ENCODE results near the gene CDS1. TPM values are rescaled to one million over a fixed set of nuclear protein-coding genes. Genes with fewer than 3 reads are reported as not detected.
"Not testable (repeated sequence)": the region's sequence is repeated elsewhere in the genome, so short reads cannot be mapped to it uniquely, and the experiment has no call there.

Gene CDS1
- total RNA-seq, 1 donor from 2014 or later = 18.8 TPM

GRCh38 chr4:84677093-84677492 lies 94.2 kb downstream of the CDS1 start:
- peaks cover 7% of the 10 kb centered on the region for H3K36me3 ChIP-seq (ENCODE audit: control insufficient read depth, insufficient read depth, low read length)

DNA sequence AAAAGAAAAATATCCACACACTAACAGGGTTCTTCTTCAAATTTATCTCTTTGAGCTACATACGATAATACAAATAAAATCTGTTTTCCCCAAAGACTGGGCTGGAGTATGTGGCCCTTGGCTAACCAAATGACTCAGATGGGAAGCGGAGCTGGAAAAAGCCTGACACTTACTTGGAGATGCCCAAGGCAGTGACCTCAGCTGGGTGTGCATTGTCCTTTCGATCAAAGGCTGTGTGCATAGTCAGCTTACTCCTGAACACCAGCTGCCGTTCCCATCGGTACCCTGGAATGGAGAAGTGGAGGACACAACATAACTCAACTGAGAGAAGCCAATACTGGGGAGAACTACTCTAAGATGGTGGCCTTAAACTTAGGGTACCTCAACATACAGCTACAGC lies 95.1 kb downstream of the CDS1 start:
- Histone ChIP-seq H3K27me3 (ENCODE audit: control insufficient read depth, insufficient read depth, low read length) (no peaks in the 10 kb centered on the region), H3K4me3 (ENCODE audit: low read depth, low read length) (no peak overlapping the region), H3K36me3 (ENCODE audit: control insufficient read depth, insufficient read depth, low read length) (peaks cover 7% of the 10 kb centered on the region)
- DNase-seq (ENCODE audit: low read depth) = no peak
- TF ChIP-seq, protein P1, sequence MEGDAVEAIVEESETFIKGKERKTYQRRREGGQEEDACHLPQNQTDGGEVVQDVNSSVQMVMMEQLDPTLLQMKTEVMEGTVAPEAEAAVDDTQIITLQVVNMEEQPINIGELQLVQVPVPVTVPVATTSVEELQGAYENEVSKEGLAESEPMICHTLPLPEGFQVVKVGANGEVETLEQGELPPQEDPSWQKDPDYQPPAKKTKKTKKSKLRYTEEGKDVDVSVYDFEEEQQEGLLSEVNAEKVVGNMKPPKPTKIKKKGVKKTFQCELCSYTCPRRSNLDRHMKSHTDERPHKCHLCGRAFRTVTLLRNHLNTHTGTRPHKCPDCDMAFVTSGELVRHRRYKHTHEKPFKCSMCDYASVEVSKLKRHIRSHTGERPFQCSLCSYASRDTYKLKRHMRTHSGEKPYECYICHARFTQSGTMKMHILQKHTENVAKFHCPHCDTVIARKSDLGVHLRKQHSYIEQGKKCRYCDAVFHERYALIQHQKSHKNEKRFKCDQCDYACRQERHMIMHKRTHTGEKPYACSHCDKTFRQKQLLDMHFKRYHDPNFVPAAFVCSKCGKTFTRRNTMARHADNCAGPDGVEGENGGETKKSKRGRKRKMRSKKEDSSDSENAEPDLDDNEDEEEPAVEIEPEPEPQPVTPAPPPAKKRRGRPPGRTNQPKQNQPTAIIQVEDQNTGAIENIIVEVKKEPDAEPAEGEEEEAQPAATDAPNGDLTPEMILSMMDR (IDR thresholded peaks at IDR 0.05; ENCODE audit: insufficient read depth, low read length, poor library complexity, severe bottlenecking) = no peak

More at GRCh38 chr4:84677093-84677492, 94.2 kb downstream of the CDS1 start:
- no peaks in the 10 kb centered on the region for H3K27me3 ChIP-seq (ENCODE audit: control insufficient read depth, insufficient read depth, low read length)
- TF ChIP-seq, protein P1 (IDR thresholded peaks at IDR 0.05; ENCODE audit: insufficient read depth, low read length, poor library complexity, severe bottlenecking) = no peak
- DNase-seq (ENCODE audit: low read depth) = no peak
- H3K4me3 ChIP-seq (ENCODE audit: low read depth, low read length) = no peak overlapping the region

- H3K36me3 ChIP-seq (ENCODE audit: control insufficient read depth, insufficient read depth, low read length) = peaks cover 7% of the 10 kb centered on the region
- TF ChIP-seq, protein P1 (IDR thresholded peaks at IDR 0.05; ENCODE audit: insufficient read depth, low read length, poor library complexity, severe bottlenecking) = no peak
- no peak for DNase-seq (ENCODE audit: low read depth)
- H3K4me3 ChIP-seq (ENCODE audit: low read depth, low read length) = no peak overlapping the region
- H3K27me3 ChIP-seq (ENCODE audit: control insufficient read depth, insufficient read depth, low read length) = no peaks in the 10 kb centered on the region
Measured at GRCh38 chr4:84678976-84679744, 96.2 kb downstream of the CDS1 start.

- TF ChIP-seq, protein P1 (IDR thresholded peaks at IDR 0.05; ENCODE audit: insufficient read depth, low read length, poor library complexity, severe bottlenecking) = no peak
- no peaks in the 10 kb centered on the region for H3K27me3 ChIP-seq (ENCODE audit: control insufficient read depth, insufficient read depth, low read length)
- H3K4me3 ChIP-seq (ENCODE audit: low read depth, low read length) = no peak overlapping the region
- DNase-seq (ENCODE audit: low read depth) = no peak
- H3K36me3 ChIP-seq (ENCODE audit: control insufficient read depth, insufficient read depth, low read length) = peaks cover 7% of the 10 kb centered on the region
Measured at GRCh38 chr4:84680956-84681355, 98.0 kb downstream of the CDS1 start.

DNA sequence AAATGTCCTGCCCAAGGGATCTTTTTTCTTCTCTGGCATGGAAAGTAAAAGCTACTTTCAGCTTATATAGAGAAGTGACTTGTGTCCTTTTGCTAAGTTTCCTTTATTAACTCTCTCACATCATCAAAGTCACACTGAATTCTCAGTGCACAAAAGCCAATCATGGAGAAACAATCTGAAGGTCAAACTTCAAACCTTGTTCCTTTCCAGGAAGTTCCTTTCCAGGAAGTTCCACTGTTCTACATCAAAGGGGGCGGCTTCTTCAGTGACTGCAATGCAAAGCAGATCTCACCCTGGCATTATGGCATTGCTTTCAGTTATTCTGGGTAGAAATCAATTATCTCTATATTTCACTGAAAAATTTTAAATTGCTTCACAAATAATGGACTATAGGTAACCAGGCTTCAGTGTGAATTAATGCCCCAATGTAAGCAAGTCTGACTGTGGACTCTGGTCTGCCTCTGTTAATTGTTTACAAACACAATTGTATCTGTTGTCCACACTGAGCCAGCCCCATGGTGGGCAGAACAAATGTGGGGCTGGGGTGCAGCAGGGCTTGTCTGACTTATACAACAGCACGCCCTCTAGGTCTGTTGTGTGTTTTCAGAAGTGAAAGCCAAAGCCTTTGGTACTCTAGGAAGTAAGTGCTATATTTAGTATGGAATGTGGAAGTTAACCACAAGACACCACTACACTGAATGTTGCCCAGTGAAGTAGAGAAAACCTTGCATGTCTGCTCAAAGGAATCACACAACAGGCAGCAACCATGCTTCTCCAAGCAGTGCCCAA lies 98.8 kb downstream of the CDS1 start:
- no peaks in the 10 kb centered on the region for H3K27me3 ChIP-seq (ENCODE audit: control insufficient read depth, insufficient read depth, low read length)
- TF ChIP-seq, protein P1 (IDR thresholded peaks at IDR 0.05; ENCODE audit: insufficient read depth, low read length, poor library complexity, severe bottlenecking) = peak; percentile 25
- DNase-seq (ENCODE audit: low read depth) = peak; percentile 76
- H3K36me3 ChIP-seq (ENCODE audit: control insufficient read depth, insufficient read depth, low read length) = peaks cover 7% of the 10 kb centered on the region
- H3K4me3 ChIP-seq (ENCODE audit: low read depth, low read length) = no peak overlapping the region

DNA sequence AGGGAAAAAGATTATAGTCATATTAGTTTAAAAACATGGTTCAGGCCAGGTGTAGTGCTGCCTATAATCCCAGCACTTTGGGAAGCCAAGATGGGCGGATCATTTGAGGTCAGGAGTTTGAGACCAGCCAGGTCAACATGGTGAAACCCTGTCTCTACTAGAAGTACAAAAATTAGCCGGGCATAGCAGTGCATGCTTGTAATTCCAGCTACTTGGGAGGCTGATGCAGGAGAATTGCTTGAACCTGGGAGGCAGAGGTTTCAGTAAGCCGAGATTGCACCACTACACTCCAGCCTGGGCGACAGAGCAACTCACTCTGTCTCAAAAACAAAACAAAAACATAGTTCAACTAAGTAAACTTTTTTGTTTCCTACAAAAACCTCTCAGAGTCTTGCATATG lies 99.7 kb downstream of the CDS1 start:
- DNase-seq (ENCODE audit: low read depth); H3K4me3 ChIP-seq (ENCODE audit: low read depth, low read length); H3K36me3 ChIP-seq (ENCODE audit: control insufficient read depth, insufficient read depth, low read length); H3K27me3 ChIP-seq (ENCODE audit: control insufficient read depth, insufficient read depth, low read length): not testable (repeated sequence)
